ENCODE data around the gene RFX8.

Gene RFX8

GRCh38 chr2:101473911-101474701 is 806 bp downstream of the RFX8 start:
- Histone ChIP-seq H3F3A (ENCODE audit: insufficient read depth, low read length) (no peaks in the 10 kb centered on the region), H3K27me3 (replicated peaks; ENCODE audit: insufficient read depth, low read length) (no peaks in the 10 kb centered on the region), H3K27ac (ENCODE audit: low read length) (no peak overlapping the region), H3K36me3 (replicated peaks; ENCODE audit: insufficient read depth, low read length) (no peaks in the 10 kb centered on the region), H2AFZ (ENCODE audit: low read length) (no peak overlapping the region), H3K9ac (ENCODE audit: low read length) (no peak overlapping the region), H4K20me1 (ENCODE audit: insufficient read depth, low read length) (no peaks in the 10 kb centered on the region), H3K4me1 (ENCODE audit: low read length) (no peaks in the 10 kb centered on the region), H3K9me3 (replicated peaks; ENCODE audit: insufficient read depth, low read length) (no peaks in the 10 kb centered on the region), H3K79me2 (ENCODE audit: low read length) (no peaks in the 10 kb centered on the region), H3K4me3 (ENCODE audit: low read length) (no peak overlapping the region), H3K9me2 (replicated peaks; ENCODE audit: insufficient read depth, low read length) (no peaks in the 10 kb centered on the region), H3K4me2 (ENCODE audit: low read depth, low read length) (no peak overlapping the region)
- TF ChIP-seq CTCF (IDR thresholded peaks at IDR 0.05; ENCODE audit: low read length) (no peak), EZH2phosphoT487 (IDR thresholded peaks at IDR 0.05; ENCODE audit: low read length) (no peak), EZH2 (optimal IDR thresholded peaks at IDR 0.05; ENCODE audit: low read depth, low read length) (no peak)
- no peak for DNase-seq

GRCh38 chr2:101473591-101473910 is 1.4 kb downstream of the RFX8 start:
- Histone ChIP-seq H3K9ac (ENCODE audit: low read length) (no peak overlapping the region), H2AFZ (ENCODE audit: low read length) (no peak overlapping the region)

DNA sequence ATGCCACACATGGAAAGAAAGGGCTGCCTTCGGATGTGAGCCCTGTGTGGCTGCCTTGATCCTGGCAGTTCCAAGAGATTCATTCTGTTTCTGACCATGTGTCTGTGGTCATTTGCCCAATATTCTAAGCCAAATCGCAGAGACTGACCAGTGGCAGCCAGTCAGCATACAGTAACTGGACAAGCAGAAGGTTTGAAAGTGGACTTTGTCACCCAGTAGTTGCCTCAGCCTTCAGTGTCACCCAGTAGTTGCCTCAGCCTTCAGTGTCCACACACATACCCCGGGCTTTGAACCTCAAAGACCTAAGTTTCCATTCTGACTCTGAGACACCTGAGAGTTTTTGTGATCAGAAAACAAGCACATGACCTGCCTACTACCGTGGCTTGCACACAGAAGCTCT is 5.0 kb downstream of the RFX8 start:
- H2AFZ ChIP-seq (ENCODE audit: low read length): no peak overlapping the region
- no peaks in the 10 kb centered on the region for H3K79me2 ChIP-seq (ENCODE audit: low read length)
- no peak for DNase-seq
- no peaks in the 10 kb centered on the region for H3K9me2 ChIP-seq (replicated peaks; ENCODE audit: insufficient read depth, low read length)
- no peak overlapping the region for H3K4me3 ChIP-seq (ENCODE audit: low read length)
- H3K4me1 ChIP-seq (ENCODE audit: low read length): no peaks in the 10 kb centered on the region
- H3F3A ChIP-seq (ENCODE audit: insufficient read depth, low read length): no peaks in the 10 kb centered on the region
- H3K36me3 ChIP-seq (replicated peaks; ENCODE audit: insufficient read depth, low read length): no peaks in the 10 kb centered on the region
- H4K20me1 ChIP-seq (ENCODE audit: insufficient read depth, low read length): no peaks in the 10 kb centered on the region
- no peak overlapping the region for H3K27ac ChIP-seq (ENCODE audit: low read length)
- no peak overlapping the region for H3K9ac ChIP-seq (ENCODE audit: low read length)
- H3K9me3 ChIP-seq (replicated peaks; ENCODE audit: insufficient read depth, low read length): no peaks in the 10 kb centered on the region
- H3K4me2 ChIP-seq (ENCODE audit: low read depth, low read length): no peak overlapping the region
- no peaks in the 10 kb centered on the region for H3K27me3 ChIP-seq (replicated peaks; ENCODE audit: insufficient read depth, low read length)
- TF ChIP-seq EZH2phosphoT487 (IDR thresholded peaks at IDR 0.05; ENCODE audit: low read length): no peak
- no peak for TF ChIP-seq CTCF (IDR thresholded peaks at IDR 0.05; ENCODE audit: low read length)
- TF ChIP-seq EZH2 (optimal IDR thresholded peaks at IDR 0.05; ENCODE audit: low read depth, low read length): no peak

More at GRCh38 chr2:101473591-101473910, 1.4 kb downstream of the RFX8 start:
- Histone ChIP-seq H3K9me2 (replicated peaks; ENCODE audit: insufficient read depth, low read length) (no peaks in the 10 kb centered on the region), H3K79me2 (ENCODE audit: low read length) (no peaks in the 10 kb centered on the region), H3K4me3 (ENCODE audit: low read length) (no peak overlapping the region), H3K4me2 (ENCODE audit: low read depth, low read length) (no peak overlapping the region), H3F3A (ENCODE audit: insufficient read depth, low read length) (no peaks in the 10 kb centered on the region), H3K36me3 (replicated peaks; ENCODE audit: insufficient read depth, low read length) (no peaks in the 10 kb centered on the region), H3K27ac (ENCODE audit: low read length) (no peak overlapping the region), H3K27me3 (replicated peaks; ENCODE audit: insufficient read depth, low read length) (no peaks in the 10 kb centered on the region), H3K9me3 (replicated peaks; ENCODE audit: insufficient read depth, low read length) (no peaks in the 10 kb centered on the region), H3K4me1 (ENCODE audit: low read length) (no peaks in the 10 kb centered on the region), H4K20me1 (ENCODE audit: insufficient read depth, low read length) (no peaks in the 10 kb centered on the region)
- TF ChIP-seq EZH2phosphoT487 (IDR thresholded peaks at IDR 0.05; ENCODE audit: low read length) (no peak), CTCF (IDR thresholded peaks at IDR 0.05; ENCODE audit: low read length) (no peak), EZH2 (optimal IDR thresholded peaks at IDR 0.05; ENCODE audit: low read depth, low read length) (no peak)
- DNase-seq: no peak

Measured in MM.1S (cell line).